Trophoblast cell (in vitro differentiated cells and primary cell): ENCODE results near the gene ADAMTSL3.

ENCODE experiments used
- DNase-seq, 2 donors: peaks; one replicate each; pipeline ENCODE4 v3.0.0-alpha.2; 2016
- H2AFZ ChIP-seq: 2 replicates; pipeline ENCODE4 v1.6.1; 2013; ENCODE audit warnings: low read length, moderate library complexity, mild to moderate bottlenecking; ENCODE audit not compliant: insufficient read depth, poor library complexity
- H2AK5ac ChIP-seq: 2 replicates; pipeline ENCODE4 v1.6.1; 2013; ENCODE audit warnings: mild to moderate bottlenecking, low read length
- H2BK120ac ChIP-seq: 2 replicates; pipeline ENCODE4 v1.6.1; 2013; ENCODE audit warnings: low read length, mild to moderate bottlenecking, moderate library complexity; ENCODE audit not compliant: insufficient read depth, poor library complexity
- H2BK12ac ChIP-seq: 2 replicates; pipeline ENCODE4 v1.6.1; 2013; ENCODE audit warnings: mild to moderate bottlenecking, low read length, moderate library complexity
- H2BK5ac ChIP-seq: 2 replicates; pipeline ENCODE4 v1.6.1; 2013; ENCODE audit warnings: low read length, low read depth, moderate library complexity, mild to moderate bottlenecking; ENCODE audit not compliant: poor library complexity
- H3K14ac ChIP-seq: 2 replicates; pipeline ENCODE4 v1.6.1; 2013; ENCODE audit warnings: mild to moderate bottlenecking, low read length
- H3K18ac ChIP-seq: 2 replicates; pipeline ENCODE4 v1.6.1; 2013; ENCODE audit warnings: mild to moderate bottlenecking, low read length
- H3K23ac ChIP-seq: 2 replicates; pipeline ENCODE4 v1.6.1; 2013; ENCODE audit warnings: low read length
- H3K27ac ChIP-seq: 2 replicates; pipeline ENCODE4 v1.5.1; 2013; ENCODE audit warnings: low read depth, mild to moderate bottlenecking, inconsistent platforms, low read length, moderate library complexity
- H3K27me3 ChIP-seq: 2 replicates; pipeline ENCODE4 v1.6.1; 2013; ENCODE audit warnings: inconsistent platforms, mild to moderate bottlenecking, low read length, moderate library complexity; ENCODE audit not compliant: insufficient read depth
- H3K36me3 ChIP-seq, 2 experiments: 1 replicate in 1 of 2; 2 replicates in 1 of 2; pipeline ENCODE4 v1.6.1; 2013; ENCODE audit warnings: low read length in 2 of 2, mild to moderate bottlenecking in 2 of 2, moderate library complexity in 1 of 2; ENCODE audit not compliant: insufficient read depth in 2 of 2, control insufficient read depth in 1 of 2
- H3K4ac ChIP-seq: 2 replicates; pipeline ENCODE4 v1.6.1; 2013; ENCODE audit warnings: low read depth, mild to moderate bottlenecking, low read length, moderate library complexity
- H3K4me1 ChIP-seq, 2 experiments: 1 replicate in 1 of 2; 2 replicates in 1 of 2; pipeline ENCODE4 v1.6.1; 2013; ENCODE audit warnings: low read length in 2 of 2, mild to moderate bottlenecking in 2 of 2, moderate library complexity in 1 of 2; ENCODE audit not compliant: insufficient read depth in 2 of 2, control insufficient read depth in 1 of 2
- H3K4me2 ChIP-seq: 2 replicates; pipeline ENCODE4 v1.6.1; 2013; ENCODE audit warnings: inconsistent platforms, mild to moderate bottlenecking, low read length, moderate library complexity
- H3K4me3 ChIP-seq: 2 replicates; pipeline ENCODE4 v1.5.1; 2013; ENCODE audit warnings: mild to moderate bottlenecking, low read depth, low read length, inconsistent platforms
- H3K79me1 ChIP-seq: one replicate; pipeline ENCODE4 v1.6.1; 2013; ENCODE audit warnings: low read length
- H3K79me2 ChIP-seq: 2 replicates; pipeline ENCODE4 v1.6.1; 2013; ENCODE audit warnings: low read length, mild to moderate bottlenecking; ENCODE audit not compliant: control insufficient read depth, insufficient read depth, poor library complexity
- H3K9ac ChIP-seq: 2 replicates; pipeline ENCODE4 v1.6.1; 2013; ENCODE audit warnings: mild to moderate bottlenecking, low read length
- H3K9me3 ChIP-seq: 2 replicates; pipeline ENCODE4 v1.6.1; 2013; ENCODE audit warnings: low read depth, mild to moderate bottlenecking, control low read depth, inconsistent platforms, low read length; ENCODE audit not compliant: insufficient read depth
- H4K12ac ChIP-seq: 2 replicates; pipeline ENCODE4 v1.6.1; 2013; ENCODE audit warnings: low read depth, mild to moderate bottlenecking, low read length, moderate library complexity
- H4K8ac ChIP-seq: 2 replicates; pipeline ENCODE4 v1.6.1; 2013; ENCODE audit warnings: low read depth, mild to moderate bottlenecking, low read length, moderate library complexity
- H4K91ac ChIP-seq: one replicate; pipeline ENCODE4 v1.6.1; 2013; ENCODE audit warnings: low read depth, mild to moderate bottlenecking, low read length, moderate library complexity
- WGBS: extraction: QIAGEN DNeasy Blood & Tissue Kit; methylation state at CpG from one replicate; pipeline ENCODE4 v1.1.7; 2013; ENCODE audit warnings: missing lambda C conversion rate; ENCODE audit not compliant: insufficient read length, insufficient coverage; ENCODE audit errors: extremely low coverage; 5-methylcytosine and 5-hydroxymethylcytosine counted together

Gene ADAMTSL3

GRCh38 chr15:83855956-83856355 is 202.0 kb downstream of the ADAMTSL3 start:
- H3K4me2 ChIP-seq, result no peak overlapping the region
- H3K79me1 ChIP-seq, result no peaks in the 10 kb centered on the region
- DNase-seq, result no peak
- H3K9me3 ChIP-seq, result peaks cover 4% of the 10 kb centered on the region
- H2BK5ac ChIP-seq, result no peak overlapping the region
- H3K4ac ChIP-seq, result no peak overlapping the region
- WGBS, result no CpG with 5 or more reads among the region's 1 CpG
- no peak overlapping the region for H2BK12ac ChIP-seq
- no peak overlapping the region for H2BK120ac ChIP-seq
- H4K91ac ChIP-seq, result no peak overlapping the region
- H3K18ac ChIP-seq, result no peak overlapping the region
- no peak overlapping the region for H4K8ac ChIP-seq
- H3K27me3 ChIP-seq, result no peaks in the 10 kb centered on the region
- no peaks in the 10 kb centered on the region for H3K4me1 ChIP-seq
- H3K4me3 ChIP-seq, result no peak overlapping the region
- H3K14ac ChIP-seq, result no peak overlapping the region
- H3K27ac ChIP-seq, result no peak overlapping the region
- no peaks in the 10 kb centered on the region for H3K36me3 ChIP-seq
- H2AFZ ChIP-seq, result no peak overlapping the region
- H3K9ac ChIP-seq, result no peak overlapping the region
- H4K12ac ChIP-seq, result no peak overlapping the region
- H3K79me2 ChIP-seq, result no peaks in the 10 kb centered on the region
- H3K23ac ChIP-seq, result no peak overlapping the region
- H2AK5ac ChIP-seq, result no peak overlapping the region

DNA sequence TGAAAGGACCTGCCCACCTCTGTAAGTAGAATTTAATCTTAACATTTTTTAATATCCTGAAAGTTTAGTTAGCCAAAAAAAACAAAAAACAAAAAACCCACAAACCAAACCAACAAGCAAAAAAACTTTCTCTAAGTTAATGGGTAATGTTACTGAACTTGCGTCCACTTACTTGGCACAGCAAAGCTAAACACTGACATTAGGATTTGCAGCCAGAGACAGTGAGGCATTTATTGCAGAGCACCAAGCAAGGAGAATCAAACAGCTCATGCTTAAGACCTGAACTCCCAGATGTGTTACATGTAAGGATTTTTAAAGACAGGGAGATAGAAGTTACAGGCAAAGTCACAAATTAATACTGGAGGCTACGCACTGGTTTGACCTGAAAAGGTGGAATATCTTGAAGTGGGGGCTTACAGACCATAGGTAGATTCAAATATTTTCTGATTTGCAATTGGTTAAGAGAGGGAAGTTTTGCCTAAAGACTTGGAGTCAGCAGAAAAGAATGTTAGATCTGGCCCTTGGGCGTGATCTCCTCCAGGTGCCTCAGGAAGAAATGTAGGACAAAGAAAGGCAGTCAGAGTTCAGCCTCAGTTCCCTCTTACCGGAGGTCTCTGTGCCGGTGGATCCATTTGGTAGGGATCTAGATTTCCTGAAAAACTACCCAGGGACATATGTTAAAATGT is 205.0 kb downstream of the ADAMTSL3 start:
- Histone ChIP-seq H3K4me2 (no peak overlapping the region), H3K27ac (no peak overlapping the region), H4K91ac (no peak overlapping the region), H3K4me1 (no peaks in the 10 kb centered on the region), H2AK5ac (no peak overlapping the region), H4K12ac (no peak overlapping the region), H2AFZ (no peak overlapping the region), H2BK5ac (no peak overlapping the region), H3K36me3 (no peaks in the 10 kb centered on the region), H3K4me3 (no peak overlapping the region), H3K23ac (no peak overlapping the region), H3K14ac (no peak overlapping the region), H3K9ac (no peak overlapping the region), H3K27me3 (no peaks in the 10 kb centered on the region), H3K79me1 (no peaks in the 10 kb centered on the region), H2BK120ac (no peak overlapping the region), H3K4ac (no peak overlapping the region), H3K18ac (no peak overlapping the region), H3K9me3 (peaks cover 4% of the 10 kb centered on the region), H3K79me2 (no peaks in the 10 kb centered on the region), H4K8ac (no peak overlapping the region), H2BK12ac (no peak overlapping the region)
- no CpG with 5 or more reads among the region's 5 CpGs for WGBS
- DNase-seq, result peak; percentile 65 to 83

DNA sequence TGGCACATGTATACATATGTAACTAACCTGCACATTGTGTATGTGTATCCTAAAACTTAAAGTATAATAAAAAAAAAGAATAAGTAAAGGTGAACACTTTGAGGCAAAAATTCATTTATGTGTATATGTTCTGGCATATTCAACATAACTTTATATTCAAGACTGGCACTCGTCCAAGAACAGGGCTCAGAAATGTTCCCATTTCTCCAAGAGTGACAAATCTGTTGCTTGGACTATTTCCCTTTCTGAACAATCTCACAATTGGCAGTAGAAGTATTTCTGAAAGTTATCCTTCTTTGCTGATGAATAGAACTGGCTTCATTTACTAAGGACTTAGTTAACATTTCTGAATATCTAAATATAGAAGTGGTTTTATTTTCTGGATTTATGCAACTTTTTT is 212.8 kb downstream of the ADAMTSL3 start:
- no peaks in the 10 kb centered on the region for H3K36me3 ChIP-seq
- no peak overlapping the region for H3K14ac ChIP-seq
- no peaks in the 10 kb centered on the region for H3K9me3 ChIP-seq
- H2AFZ ChIP-seq, result no peak overlapping the region
- no peak overlapping the region for H2AK5ac ChIP-seq
- no peak overlapping the region for H4K91ac ChIP-seq
- H3K4me1 ChIP-seq, result no peaks in the 10 kb centered on the region
- no peak overlapping the region for H3K9ac ChIP-seq
- H2BK120ac ChIP-seq, result no peak overlapping the region
- no peak overlapping the region for H3K4me3 ChIP-seq
- no peaks in the 10 kb centered on the region for H3K27me3 ChIP-seq
- H2BK12ac ChIP-seq, result no peak overlapping the region
- H3K4me2 ChIP-seq, result no peak overlapping the region
- no peak overlapping the region for H3K18ac ChIP-seq
- no peak overlapping the region for H4K8ac ChIP-seq
- H4K12ac ChIP-seq, result no peak overlapping the region
- no peak overlapping the region for H3K27ac ChIP-seq
- no CpG with 5 or more reads among the region's 1 CpG for WGBS
- no peaks in the 10 kb centered on the region for H3K79me1 ChIP-seq
- H3K4ac ChIP-seq, result no peak overlapping the region
- H2BK5ac ChIP-seq, result no peak overlapping the region
- no peaks in the 10 kb centered on the region for H3K79me2 ChIP-seq
- no peak for DNase-seq
- H3K23ac ChIP-seq, result no peak overlapping the region

- WGBS, result no CpG with 5 or more reads among the region's 4 CpGs
- H2BK120ac ChIP-seq, result no peak overlapping the region
- no peak overlapping the region for H3K23ac ChIP-seq
- no peak overlapping the region for H3K4me3 ChIP-seq
- H3K18ac ChIP-seq, result no peak overlapping the region
- no peak overlapping the region for H2BK12ac ChIP-seq
- H2AK5ac ChIP-seq, result no peak overlapping the region
- no peak overlapping the region for H2AFZ ChIP-seq
- no peak overlapping the region for H3K14ac ChIP-seq
- no peaks in the 10 kb centered on the region for H3K27me3 ChIP-seq
- H3K79me1 ChIP-seq, result no peaks in the 10 kb centered on the region
- no peaks in the 10 kb centered on the region for H3K9me3 ChIP-seq
- H2BK5ac ChIP-seq, result no peak overlapping the region
- H4K91ac ChIP-seq, result no peak overlapping the region
- no peak overlapping the region for H3K27ac ChIP-seq
- no peak overlapping the region for H4K12ac ChIP-seq
- no peak overlapping the region for H3K4ac ChIP-seq
- no peak overlapping the region for H3K4me2 ChIP-seq
- H4K8ac ChIP-seq, result no peak overlapping the region
- no peak overlapping the region for H3K9ac ChIP-seq
- no peak for DNase-seq
- no peaks in the 10 kb centered on the region for H3K79me2 ChIP-seq
- H3K36me3 ChIP-seq, result no peaks in the 10 kb centered on the region
- no peaks in the 10 kb centered on the region for H3K4me1 ChIP-seq
Observed at GRCh38 chr15:83869341-83869740, 215.4 kb downstream of the ADAMTSL3 start.
